ENCODE data around the gene SOX9. TPM values are rescaled to one million over a fixed set of nuclear protein-coding genes. Genes with fewer than 3 reads are reported as not detected.

SOX9 gene
- total and polyA plus RNA-seq, 2 of the 8 experiments (the other 6 are each of a cell fraction or from before 2014, with no cell fraction given) = 1.9 to 4.9 TPM

DNA sequence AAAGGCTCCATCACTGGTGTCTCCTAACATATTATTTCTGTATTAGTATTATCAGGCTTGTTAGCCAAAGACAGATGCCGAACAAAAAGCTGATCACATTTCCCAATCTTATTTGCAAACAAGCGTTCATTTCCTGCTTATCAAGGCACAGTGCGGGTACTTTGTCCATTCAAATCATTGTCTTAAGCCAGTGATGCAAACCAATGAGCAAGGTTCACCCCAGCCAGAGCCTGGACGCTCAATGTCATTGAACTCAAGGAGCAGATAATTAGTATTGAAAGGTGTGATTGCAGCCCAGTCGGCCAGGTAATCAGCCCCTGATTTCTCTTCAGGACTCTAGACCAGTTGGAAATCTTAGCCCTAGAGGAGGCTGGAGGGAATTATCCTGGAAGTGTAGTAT, 20.4 kb upstream of the SOX9 start (continued):
- TF ChIP-seq, protein P1, sequence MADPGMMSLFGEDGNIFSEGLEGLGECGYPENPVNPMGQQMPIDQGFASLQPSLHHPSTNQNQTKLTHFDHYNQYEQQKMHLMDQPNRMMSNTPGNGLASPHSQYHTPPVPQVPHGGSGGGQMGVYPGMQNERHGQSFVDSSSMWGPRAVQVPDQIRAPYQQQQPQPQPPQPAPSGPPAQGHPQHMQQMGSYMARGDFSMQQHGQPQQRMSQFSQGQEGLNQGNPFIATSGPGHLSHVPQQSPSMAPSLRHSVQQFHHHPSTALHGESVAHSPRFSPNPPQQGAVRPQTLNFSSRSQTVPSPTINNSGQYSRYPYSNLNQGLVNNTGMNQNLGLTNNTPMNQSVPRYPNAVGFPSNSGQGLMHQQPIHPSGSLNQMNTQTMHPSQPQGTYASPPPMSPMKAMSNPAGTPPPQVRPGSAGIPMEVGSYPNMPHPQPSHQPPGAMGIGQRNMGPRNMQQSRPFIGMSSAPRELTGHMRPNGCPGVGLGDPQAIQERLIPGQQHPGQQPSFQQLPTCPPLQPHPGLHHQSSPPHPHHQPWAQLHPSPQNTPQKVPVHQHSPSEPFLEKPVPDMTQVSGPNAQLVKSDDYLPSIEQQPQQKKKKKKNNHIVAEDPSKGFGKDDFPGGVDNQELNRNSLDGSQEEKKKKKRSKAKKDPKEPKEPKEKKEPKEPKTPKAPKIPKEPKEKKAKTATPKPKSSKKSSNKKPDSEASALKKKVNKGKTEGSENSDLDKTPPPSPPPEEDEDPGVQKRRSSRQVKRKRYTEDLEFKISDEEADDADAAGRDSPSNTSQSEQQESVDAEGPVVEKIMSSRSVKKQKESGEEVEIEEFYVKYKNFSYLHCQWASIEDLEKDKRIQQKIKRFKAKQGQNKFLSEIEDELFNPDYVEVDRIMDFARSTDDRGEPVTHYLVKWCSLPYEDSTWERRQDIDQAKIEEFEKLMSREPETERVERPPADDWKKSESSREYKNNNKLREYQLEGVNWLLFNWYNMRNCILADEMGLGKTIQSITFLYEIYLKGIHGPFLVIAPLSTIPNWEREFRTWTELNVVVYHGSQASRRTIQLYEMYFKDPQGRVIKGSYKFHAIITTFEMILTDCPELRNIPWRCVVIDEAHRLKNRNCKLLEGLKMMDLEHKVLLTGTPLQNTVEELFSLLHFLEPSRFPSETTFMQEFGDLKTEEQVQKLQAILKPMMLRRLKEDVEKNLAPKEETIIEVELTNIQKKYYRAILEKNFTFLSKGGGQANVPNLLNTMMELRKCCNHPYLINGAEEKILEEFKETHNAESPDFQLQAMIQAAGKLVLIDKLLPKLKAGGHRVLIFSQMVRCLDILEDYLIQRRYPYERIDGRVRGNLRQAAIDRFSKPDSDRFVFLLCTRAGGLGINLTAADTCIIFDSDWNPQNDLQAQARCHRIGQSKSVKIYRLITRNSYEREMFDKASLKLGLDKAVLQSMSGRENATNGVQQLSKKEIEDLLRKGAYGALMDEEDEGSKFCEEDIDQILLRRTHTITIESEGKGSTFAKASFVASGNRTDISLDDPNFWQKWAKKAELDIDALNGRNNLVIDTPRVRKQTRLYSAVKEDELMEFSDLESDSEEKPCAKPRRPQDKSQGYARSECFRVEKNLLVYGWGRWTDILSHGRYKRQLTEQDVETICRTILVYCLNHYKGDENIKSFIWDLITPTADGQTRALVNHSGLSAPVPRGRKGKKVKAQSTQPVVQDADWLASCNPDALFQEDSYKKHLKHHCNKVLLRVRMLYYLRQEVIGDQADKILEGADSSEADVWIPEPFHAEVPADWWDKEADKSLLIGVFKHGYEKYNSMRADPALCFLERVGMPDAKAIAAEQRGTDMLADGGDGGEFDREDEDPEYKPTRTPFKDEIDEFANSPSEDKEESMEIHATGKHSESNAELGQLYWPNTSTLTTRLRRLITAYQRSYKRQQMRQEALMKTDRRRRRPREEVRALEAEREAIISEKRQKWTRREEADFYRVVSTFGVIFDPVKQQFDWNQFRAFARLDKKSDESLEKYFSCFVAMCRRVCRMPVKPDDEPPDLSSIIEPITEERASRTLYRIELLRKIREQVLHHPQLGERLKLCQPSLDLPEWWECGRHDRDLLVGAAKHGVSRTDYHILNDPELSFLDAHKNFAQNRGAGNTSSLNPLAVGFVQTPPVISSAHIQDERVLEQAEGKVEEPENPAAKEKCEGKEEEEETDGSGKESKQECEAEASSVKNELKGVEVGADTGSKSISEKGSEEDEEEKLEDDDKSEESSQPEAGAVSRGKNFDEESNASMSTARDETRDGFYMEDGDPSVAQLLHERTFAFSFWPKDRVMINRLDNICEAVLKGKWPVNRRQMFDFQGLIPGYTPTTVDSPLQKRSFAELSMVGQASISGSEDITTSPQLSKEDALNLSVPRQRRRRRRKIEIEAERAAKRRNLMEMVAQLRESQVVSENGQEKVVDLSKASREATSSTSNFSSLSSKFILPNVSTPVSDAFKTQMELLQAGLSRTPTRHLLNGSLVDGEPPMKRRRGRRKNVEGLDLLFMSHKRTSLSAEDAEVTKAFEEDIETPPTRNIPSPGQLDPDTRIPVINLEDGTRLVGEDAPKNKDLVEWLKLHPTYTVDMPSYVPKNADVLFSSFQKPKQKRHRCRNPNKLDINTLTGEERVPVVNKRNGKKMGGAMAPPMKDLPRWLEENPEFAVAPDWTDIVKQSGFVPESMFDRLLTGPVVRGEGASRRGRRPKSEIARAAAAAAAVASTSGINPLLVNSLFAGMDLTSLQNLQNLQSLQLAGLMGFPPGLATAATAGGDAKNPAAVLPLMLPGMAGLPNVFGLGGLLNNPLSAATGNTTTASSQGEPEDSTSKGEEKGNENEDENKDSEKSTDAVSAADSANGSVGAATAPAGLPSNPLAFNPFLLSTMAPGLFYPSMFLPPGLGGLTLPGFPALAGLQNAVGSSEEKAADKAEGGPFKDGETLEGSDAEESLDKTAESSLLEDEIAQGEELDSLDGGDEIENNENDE (IDR thresholded peaks at IDR 0.05; ENCODE audit: insufficient replicate concordance, low read length) = no peak
- no peak for TF ChIP-seq JUN (IDR thresholded peaks at IDR 0.05; ENCODE audit: low read depth, low read length)
- no peak for TF ChIP-seq BCL11A (IDR thresholded peaks at IDR 0.05; ENCODE audit: low read depth in 2 of 2, low read length in 2 of 2)
